DOHH2 (cell line): ENCODE measurements around the gene NPAS3.

Experiments
- H3F3A ChIP-seq: fragments of 200-600 bp; sonication (generic), shearing (Covaris generic); 2 replicates; pipeline ENCODE4 v1.6.0; 2016; ENCODE audit warnings: antibody characterized with exemption, mild to moderate bottlenecking; ENCODE audit not compliant: control insufficient read depth, insufficient read depth
- H3K27ac ChIP-seq: fragments of 200-600 bp; sonication (generic); 2 replicates; pipeline ENCODE4 v1.5.1; 2014; ENCODE audit warnings: low read depth, mild to moderate bottlenecking, low read length, moderate library complexity
- H3K27me3 ChIP-seq: fragments of 200-600 bp; sonication (generic); 2 replicates; pipeline ENCODE4 v1.6.1; 2014; ENCODE audit warnings: mild to moderate bottlenecking, low read length, mixed read lengths; ENCODE audit not compliant: control insufficient read depth
- H3K36me3 ChIP-seq: fragments of 200-600 bp; sonication (generic); 2 replicates; pipeline ENCODE4 v1.6.1; 2014; ENCODE audit warnings: mild to moderate bottlenecking, low read length, moderate library complexity, mixed read lengths; ENCODE audit not compliant: control insufficient read depth
- H3K4me1 ChIP-seq: fragments of 200-600 bp; sonication (generic); 2 replicates; pipeline ENCODE4 v1.6.1; 2014; ENCODE audit warnings: mild to moderate bottlenecking, low read length, mixed read lengths; ENCODE audit not compliant: control insufficient read depth
- H3K4me2 ChIP-seq: fragments of 200-600 bp; sonication (generic); 2 replicates; pipeline ENCODE4 v1.6.0; 2014; ENCODE audit warnings: mild to moderate bottlenecking, low read length, moderate library complexity
- H3K4me3 ChIP-seq: fragments of 200-600 bp; sonication (generic); 2 replicates; pipeline ENCODE4 v1.5.1; 2014; ENCODE audit warnings: mild to moderate bottlenecking, low read length, mixed read lengths
- H3K79me2 ChIP-seq: fragments of 200-600 bp; sonication (generic); 2 replicates; pipeline ENCODE4 v1.6.1; 2014; ENCODE audit warnings: mild to moderate bottlenecking, low read length, mixed read lengths; ENCODE audit not compliant: control insufficient read depth
- H3K9me2 ChIP-seq: fragments of 200-600 bp; sonication (generic); replicated peaks from 2 replicates; pipeline ENCODE4 v1.6.1; 2014; ENCODE audit warnings: mild to moderate bottlenecking, low read length, mixed read lengths; ENCODE audit not compliant: control insufficient read depth
- H3K9me3 ChIP-seq: fragments of 200-600 bp; sonication (generic); 2 replicates; pipeline ENCODE4 v1.6.1; 2014; ENCODE audit warnings: antibody characterized with exemption, low read length, mixed read lengths; ENCODE audit not compliant: control insufficient read depth, insufficient read depth
- H4K20me1 ChIP-seq: fragments of 200-600 bp; sonication (generic); 2 replicates; pipeline ENCODE4 v1.6.0; 2014; ENCODE audit warnings: low read depth, mild to moderate bottlenecking, antibody characterized with exemption, low read length, moderate library complexity; ENCODE audit not compliant: control insufficient read depth, insufficient read depth
- EZH2phosphoT487 ChIP-seq: fragments of 200-600 bp; sonication (generic); IDR thresholded peaks from 2 replicates; pipeline ENCODE4 v1.6.1; 2017; ENCODE audit warnings: borderline replicate concordance, mild to moderate bottlenecking, antibody characterized with exemption, low read length, moderate library complexity, mixed read lengths
- TF ChIP-seq, protein P1 (sequence below): fragments of 200-600 bp; sonication (generic); IDR thresholded peaks from one replicate; pipeline ENCODE4 v1.5.1; 2014; ENCODE audit warnings: antibody characterized with exemption, mild to moderate bottlenecking, low read depth, low read length; ENCODE audit not compliant: poor library complexity, severe bottlenecking

NPAS3 gene

DNA sequence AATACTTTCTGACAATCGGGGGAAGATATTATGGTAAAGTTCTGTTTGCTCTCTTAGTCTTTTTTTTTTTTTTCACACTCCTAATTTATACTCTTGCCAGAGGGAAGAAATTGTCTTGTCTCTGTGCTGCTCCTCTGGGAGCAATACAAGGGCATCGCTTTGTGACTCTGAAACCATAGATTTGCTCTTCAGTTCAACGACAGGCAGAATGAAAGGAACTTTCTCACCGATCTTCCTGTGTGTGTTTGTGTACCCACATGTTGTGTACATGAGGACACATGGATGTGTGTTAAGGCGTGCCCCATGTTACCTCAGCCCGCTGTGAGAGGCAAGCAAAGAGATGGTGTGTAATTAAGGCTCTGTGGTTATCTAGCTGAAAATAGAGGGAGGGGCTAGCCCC lies 554.6 kb downstream of the NPAS3 start:
- Histone ChIP-seq H3K36me3 (no peaks in the 10 kb centered on the region), H3K4me2 (no peak overlapping the region), H3K4me3 (no peak overlapping the region), H3K9me2 (no peaks in the 10 kb centered on the region), H3F3A (no peaks in the 10 kb centered on the region), H3K27ac (no peak overlapping the region), H3K79me2 (no peaks in the 10 kb centered on the region), H3K4me1 (no peaks in the 10 kb centered on the region), H4K20me1 (no peaks in the 10 kb centered on the region), H3K27me3 (no peaks in the 10 kb centered on the region), H3K9me3 (no peaks in the 10 kb centered on the region)
- TF ChIP-seq, protein P1, sequence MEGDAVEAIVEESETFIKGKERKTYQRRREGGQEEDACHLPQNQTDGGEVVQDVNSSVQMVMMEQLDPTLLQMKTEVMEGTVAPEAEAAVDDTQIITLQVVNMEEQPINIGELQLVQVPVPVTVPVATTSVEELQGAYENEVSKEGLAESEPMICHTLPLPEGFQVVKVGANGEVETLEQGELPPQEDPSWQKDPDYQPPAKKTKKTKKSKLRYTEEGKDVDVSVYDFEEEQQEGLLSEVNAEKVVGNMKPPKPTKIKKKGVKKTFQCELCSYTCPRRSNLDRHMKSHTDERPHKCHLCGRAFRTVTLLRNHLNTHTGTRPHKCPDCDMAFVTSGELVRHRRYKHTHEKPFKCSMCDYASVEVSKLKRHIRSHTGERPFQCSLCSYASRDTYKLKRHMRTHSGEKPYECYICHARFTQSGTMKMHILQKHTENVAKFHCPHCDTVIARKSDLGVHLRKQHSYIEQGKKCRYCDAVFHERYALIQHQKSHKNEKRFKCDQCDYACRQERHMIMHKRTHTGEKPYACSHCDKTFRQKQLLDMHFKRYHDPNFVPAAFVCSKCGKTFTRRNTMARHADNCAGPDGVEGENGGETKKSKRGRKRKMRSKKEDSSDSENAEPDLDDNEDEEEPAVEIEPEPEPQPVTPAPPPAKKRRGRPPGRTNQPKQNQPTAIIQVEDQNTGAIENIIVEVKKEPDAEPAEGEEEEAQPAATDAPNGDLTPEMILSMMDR: no peak
- TF ChIP-seq EZH2phosphoT487: no peak

DNA sequence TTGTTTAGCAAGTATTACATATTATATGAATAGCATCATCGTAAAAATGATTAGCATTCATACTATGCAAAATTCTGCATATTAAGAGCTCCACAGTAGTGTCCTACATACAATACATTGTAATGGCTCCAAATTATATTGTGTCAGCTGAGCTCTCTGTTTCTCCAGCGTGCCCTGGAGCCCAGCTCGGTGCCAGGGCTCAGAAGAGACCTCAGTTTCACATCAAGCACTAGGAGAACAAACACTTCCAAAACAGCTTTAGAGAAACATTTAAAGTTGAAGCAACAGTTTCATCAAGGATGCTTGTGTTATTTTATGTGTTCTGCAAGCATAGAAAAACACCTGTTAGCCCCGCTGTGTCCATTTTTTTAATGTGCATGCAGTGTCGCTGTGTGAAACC lies 555.3 kb downstream of the NPAS3 start:
- Histone ChIP-seq H3K4me3 (no peak overlapping the region), H3K9me3 (no peaks in the 10 kb centered on the region), H3K27ac (no peak overlapping the region), H3K4me2 (no peak overlapping the region), H3K36me3 (no peaks in the 10 kb centered on the region), H3K4me1 (no peaks in the 10 kb centered on the region), H4K20me1 (no peaks in the 10 kb centered on the region), H3F3A (no peaks in the 10 kb centered on the region), H3K27me3 (no peaks in the 10 kb centered on the region), H3K79me2 (no peaks in the 10 kb centered on the region), H3K9me2 (no peaks in the 10 kb centered on the region)
- no peak for TF ChIP-seq EZH2phosphoT487
- TF ChIP-seq, protein P1: no peak

GRCh38 chr14:33499687-33500086 lies 561.0 kb downstream of the NPAS3 start:
- Histone ChIP-seq H3K4me2 (no peak overlapping the region), H3K4me3 (no peak overlapping the region), H3K36me3 (no peaks in the 10 kb centered on the region), H3F3A (no peaks in the 10 kb centered on the region), H3K79me2 (no peaks in the 10 kb centered on the region), H3K9me3 (no peaks in the 10 kb centered on the region), H3K27me3 (no peaks in the 10 kb centered on the region), H3K9me2 (no peaks in the 10 kb centered on the region), H4K20me1 (no peaks in the 10 kb centered on the region), H3K4me1 (no peaks in the 10 kb centered on the region), H3K27ac (no peak overlapping the region)
- TF ChIP-seq, protein P1: no peak
- no peak for TF ChIP-seq EZH2phosphoT487
